SK-N-SH treated with all-trans-retinoic acid at 6 μM for 48 hours (cell line): ENCODE measurements around the gene GLRB.

Experiments
- ESRRG ChIP-seq: fragments of 250-450 bp; sonication (Bioruptor Pico); IDR thresholded peaks from 2 replicates; pipeline ENCODE4 v1.6.1; 2021; ENCODE audit warnings: mild to moderate bottlenecking
- OSR1 ChIP-seq: fragments of 250-450 bp; sonication (Bioruptor Pico); IDR thresholded peaks from 2 replicates; pipeline ENCODE4 v1.8.0; 2022; ENCODE audit warnings: moderate library complexity, mild to moderate bottlenecking, inconsistent platforms
- RARB ChIP-seq: fragments of 250-450 bp; sonication (Bioruptor Pico); IDR thresholded peaks from 2 replicates; pipeline ENCODE4 v1.8.0; 2021; ENCODE audit warnings: mild to moderate bottlenecking, moderate library complexity
- TOX ChIP-seq: fragments of 250-450 bp; sonication (Bioruptor Pico); IDR thresholded peaks from 2 replicates; pipeline ENCODE4 v1.8.0; 2021; ENCODE audit warnings: mild to moderate bottlenecking, moderate library complexity, borderline replicate concordance
- ZC3H10 ChIP-seq: fragments of 250-450 bp; sonication (Bioruptor Pico); IDR thresholded peaks from 2 replicates; pipeline ENCODE4 v1.5.1; 2021; ENCODE audit warnings: mild to moderate bottlenecking, moderate library complexity
- ZFP3 ChIP-seq: fragments of 250-450 bp; sonication (Bioruptor Pico); IDR thresholded peaks from 2 replicates; pipeline ENCODE4 v1.5.0; 2020; ENCODE audit warnings: mild to moderate bottlenecking, moderate library complexity
- ZFP30 ChIP-seq: fragments of 450-650 bp; formaldehyde crosslinking; IDR thresholded peaks from 2 replicates; pipeline ENCODE4 v1.5.0; 2022; ENCODE audit warnings: mild to moderate bottlenecking, moderate library complexity
- ZNF565 ChIP-seq: fragments of 450-650 bp; formaldehyde crosslinking; conservative IDR thresholded peaks from 2 replicates; pipeline ENCODE4 v1.5.0; 2020; ENCODE audit warnings: low read depth, mild to moderate bottlenecking, moderate library complexity
- ZNF70 ChIP-seq: fragments of 450-650 bp; formaldehyde crosslinking; IDR thresholded peaks from 2 replicates; pipeline ENCODE4 v1.5.0; 2020; ENCODE audit warnings: mild to moderate bottlenecking, moderate library complexity
- TF ChIP-seq, protein P1 (sequence below): fragments of 250-450 bp; sonication (Bioruptor Pico); IDR thresholded peaks from 2 replicates; pipeline ENCODE4 v1.8.0; 2021; ENCODE audit warnings: low read depth, mild to moderate bottlenecking, moderate library complexity, borderline replicate concordance
- TF ChIP-seq, protein P2 (sequence below): fragments of 250-450 bp; sonication (Bioruptor Pico); IDR thresholded peaks from 2 replicates; pipeline ENCODE4 v1.8.0; 2020; ENCODE audit warnings: mild to moderate bottlenecking, moderate library complexity, borderline replicate concordance
- TF ChIP-seq, protein P3 (sequence below): fragments of 250-450 bp; sonication (Bioruptor Pico); IDR thresholded peaks from 2 replicates; pipeline ENCODE4 v1.5.0; 2020; ENCODE audit warnings: mild to moderate bottlenecking, moderate library complexity
- TF ChIP-seq, protein P4 (sequence below): fragments of 250-450 bp; sonication (Bioruptor Pico); IDR thresholded peaks from 2 replicates; pipeline ENCODE4 v1.5.1; 2020; ENCODE audit warnings: low read depth, mild to moderate bottlenecking, moderate library complexity

DNA sequence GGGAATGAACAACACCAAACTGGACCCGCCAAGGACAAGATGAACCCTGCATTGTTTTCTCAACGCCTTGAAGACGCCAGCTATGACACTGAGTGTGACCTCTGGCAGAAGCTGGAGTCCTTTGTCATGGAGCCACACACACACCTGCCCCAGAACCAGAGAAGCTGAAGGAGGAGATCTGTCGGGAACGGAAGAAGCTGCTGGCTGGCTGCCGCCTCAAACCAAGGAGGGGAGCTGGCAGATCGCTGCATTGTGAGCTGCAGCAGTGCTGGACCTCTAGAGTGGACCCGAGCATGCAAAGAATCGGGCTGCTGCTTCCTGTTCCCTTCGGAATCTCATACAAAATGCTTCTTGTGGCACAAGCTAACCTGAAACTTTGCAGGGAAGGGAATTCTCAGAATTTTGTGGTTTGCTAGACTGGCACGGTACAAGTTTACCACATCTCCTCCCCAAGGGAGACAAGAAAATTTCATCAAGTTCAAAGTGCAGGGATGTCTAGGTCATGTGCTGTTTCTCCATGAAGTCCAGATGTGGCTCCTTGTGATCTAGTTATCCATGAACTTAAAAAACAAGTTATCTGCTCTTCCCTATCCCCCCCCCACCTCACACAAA is 23.4 kb upstream of the GLRB start:
- TF ChIP-seq OSR1 (CRISPR knock-in tag) (no peak), ESRRG (CRISPR knock-in tag) (no peak), RARB (CRISPR knock-in tag) (no peak), ZFP3 (CRISPR knock-in tag) (no peak), TOX (CRISPR knock-in tag) (no peak), ZFP30 (CRISPR knock-in tag) (no peak), ZNF70 (CRISPR knock-in tag) (no peak), ZNF565 (CRISPR knock-in tag) (no peak), ZC3H10 (no peak)
- TF ChIP-seq, protein P1, sequence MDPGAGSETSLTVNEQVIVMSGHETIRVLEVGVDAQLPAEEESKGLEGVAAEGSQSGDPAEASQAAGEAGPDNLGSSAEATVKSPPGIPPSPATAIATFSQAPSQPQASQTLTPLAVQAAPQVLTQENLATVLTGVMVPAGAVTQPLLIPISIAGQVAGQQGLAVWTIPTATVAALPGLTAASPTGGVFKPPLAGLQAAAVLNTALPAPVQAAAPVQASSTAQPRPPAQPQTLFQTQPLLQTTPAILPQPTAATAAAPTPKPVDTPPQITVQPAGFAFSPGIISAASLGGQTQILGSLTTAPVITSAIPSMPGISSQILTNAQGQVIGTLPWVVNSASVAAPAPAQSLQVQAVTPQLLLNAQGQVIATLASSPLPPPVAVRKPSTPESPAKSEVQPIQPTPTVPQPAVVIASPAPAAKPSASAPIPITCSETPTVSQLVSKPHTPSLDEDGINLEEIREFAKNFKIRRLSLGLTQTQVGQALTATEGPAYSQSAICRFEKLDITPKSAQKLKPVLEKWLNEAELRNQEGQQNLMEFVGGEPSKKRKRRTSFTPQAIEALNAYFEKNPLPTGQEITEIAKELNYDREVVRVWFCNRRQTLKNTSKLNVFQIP (CRISPR knock-in tag) = no peak
- TF ChIP-seq, protein P2, sequence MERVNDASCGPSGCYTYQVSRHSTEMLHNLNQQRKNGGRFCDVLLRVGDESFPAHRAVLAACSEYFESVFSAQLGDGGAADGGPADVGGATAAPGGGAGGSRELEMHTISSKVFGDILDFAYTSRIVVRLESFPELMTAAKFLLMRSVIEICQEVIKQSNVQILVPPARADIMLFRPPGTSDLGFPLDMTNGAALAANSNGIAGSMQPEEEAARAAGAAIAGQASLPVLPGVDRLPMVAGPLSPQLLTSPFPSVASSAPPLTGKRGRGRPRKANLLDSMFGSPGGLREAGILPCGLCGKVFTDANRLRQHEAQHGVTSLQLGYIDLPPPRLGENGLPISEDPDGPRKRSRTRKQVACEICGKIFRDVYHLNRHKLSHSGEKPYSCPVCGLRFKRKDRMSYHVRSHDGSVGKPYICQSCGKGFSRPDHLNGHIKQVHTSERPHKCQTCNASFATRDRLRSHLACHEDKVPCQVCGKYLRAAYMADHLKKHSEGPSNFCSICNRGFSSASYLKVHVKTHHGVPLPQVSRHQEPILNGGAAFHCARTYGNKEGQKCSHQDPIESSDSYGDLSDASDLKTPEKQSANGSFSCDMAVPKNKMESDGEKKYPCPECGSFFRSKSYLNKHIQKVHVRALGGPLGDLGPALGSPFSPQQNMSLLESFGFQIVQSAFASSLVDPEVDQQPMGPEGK (CRISPR knock-in tag) = no peak
- TF ChIP-seq, protein P3, sequence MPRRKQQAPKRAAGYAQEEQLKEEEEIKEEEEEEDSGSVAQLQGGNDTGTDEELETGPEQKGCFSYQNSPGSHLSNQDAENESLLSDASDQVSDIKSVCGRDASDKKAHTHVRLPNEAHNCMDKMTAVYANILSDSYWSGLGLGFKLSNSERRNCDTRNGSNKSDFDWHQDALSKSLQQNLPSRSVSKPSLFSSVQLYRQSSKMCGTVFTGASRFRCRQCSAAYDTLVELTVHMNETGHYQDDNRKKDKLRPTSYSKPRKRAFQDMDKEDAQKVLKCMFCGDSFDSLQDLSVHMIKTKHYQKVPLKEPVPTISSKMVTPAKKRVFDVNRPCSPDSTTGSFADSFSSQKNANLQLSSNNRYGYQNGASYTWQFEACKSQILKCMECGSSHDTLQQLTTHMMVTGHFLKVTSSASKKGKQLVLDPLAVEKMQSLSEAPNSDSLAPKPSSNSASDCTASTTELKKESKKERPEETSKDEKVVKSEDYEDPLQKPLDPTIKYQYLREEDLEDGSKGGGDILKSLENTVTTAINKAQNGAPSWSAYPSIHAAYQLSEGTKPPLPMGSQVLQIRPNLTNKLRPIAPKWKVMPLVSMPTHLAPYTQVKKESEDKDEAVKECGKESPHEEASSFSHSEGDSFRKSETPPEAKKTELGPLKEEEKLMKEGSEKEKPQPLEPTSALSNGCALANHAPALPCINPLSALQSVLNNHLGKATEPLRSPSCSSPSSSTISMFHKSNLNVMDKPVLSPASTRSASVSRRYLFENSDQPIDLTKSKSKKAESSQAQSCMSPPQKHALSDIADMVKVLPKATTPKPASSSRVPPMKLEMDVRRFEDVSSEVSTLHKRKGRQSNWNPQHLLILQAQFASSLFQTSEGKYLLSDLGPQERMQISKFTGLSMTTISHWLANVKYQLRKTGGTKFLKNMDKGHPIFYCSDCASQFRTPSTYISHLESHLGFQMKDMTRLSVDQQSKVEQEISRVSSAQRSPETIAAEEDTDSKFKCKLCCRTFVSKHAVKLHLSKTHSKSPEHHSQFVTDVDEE (CRISPR knock-in tag) = no peak
- TF ChIP-seq, protein P4, sequence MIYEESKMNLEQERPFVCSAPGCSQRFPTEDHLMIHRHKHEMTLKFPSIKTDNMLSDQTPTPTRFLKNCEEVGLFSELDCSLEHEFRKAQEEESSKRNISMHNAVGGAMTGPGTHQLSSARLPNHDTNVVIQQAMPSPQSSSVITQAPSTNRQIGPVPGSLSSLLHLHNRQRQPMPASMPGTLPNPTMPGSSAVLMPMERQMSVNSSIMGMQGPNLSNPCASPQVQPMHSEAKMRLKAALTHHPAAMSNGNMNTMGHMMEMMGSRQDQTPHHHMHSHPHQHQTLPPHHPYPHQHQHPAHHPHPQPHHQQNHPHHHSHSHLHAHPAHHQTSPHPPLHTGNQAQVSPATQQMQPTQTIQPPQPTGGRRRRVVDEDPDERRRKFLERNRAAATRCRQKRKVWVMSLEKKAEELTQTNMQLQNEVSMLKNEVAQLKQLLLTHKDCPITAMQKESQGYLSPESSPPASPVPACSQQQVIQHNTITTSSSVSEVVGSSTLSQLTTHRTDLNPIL (CRISPR knock-in tag) = no peak
